ENCODE results near the gene MYL12B. TPM values are rescaled to one million over a fixed set of nuclear protein-coding genes. Genes with fewer than 3 reads are reported as not detected.

Gene MYL12B
- total RNA-seq, 2 experiments from 2014 or later: 282 to 301 TPM

DNA sequence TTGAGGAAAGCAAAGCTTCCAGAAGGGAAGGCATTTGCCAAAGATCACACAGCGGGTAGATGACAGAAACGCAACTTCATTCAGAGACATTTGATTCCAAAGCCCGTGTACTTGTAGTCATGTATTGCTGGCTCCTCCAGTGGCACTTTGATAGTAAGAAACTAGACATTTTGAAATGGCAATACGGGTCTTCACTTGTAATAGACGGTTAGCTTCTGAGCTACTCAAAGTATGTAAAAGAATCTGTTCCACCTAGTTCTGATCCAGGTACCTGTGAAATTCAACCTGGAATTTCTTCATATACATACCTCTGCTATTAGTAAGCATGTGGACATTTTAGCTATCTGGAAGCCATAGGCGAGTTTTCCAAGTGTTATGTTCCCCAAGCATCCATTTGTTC, 40.4 kb upstream of the MYL12B start:
- no peak for ATAC-seq
- Mint-ChIP-seq H3K4me1 (peaks cover 12% of the 10 kb centered on the region), H3K27me3 (no peaks in the 10 kb centered on the region), H3K27ac (no peak overlapping the region), H3K36me3 (ENCODE audit: low read depth) (no peaks in the 10 kb centered on the region), H3K9me3 (ENCODE audit: low read depth) (no peaks in the 10 kb centered on the region), H3K4me3 (no peak overlapping the region)
- no peak for DNase-seq
- intact Hi-C loops (cut with DNase I, micrococcal nuclease): no loop called here
- POLR2A ChIA-PET: no interaction called here
- CTCF ChIA-PET: interaction anchor here (1.3 kb wide), 1 partner anchor 92 kb away, joined by 4 read pairs; no protein-coding TSS in a partner anchor

DNA sequence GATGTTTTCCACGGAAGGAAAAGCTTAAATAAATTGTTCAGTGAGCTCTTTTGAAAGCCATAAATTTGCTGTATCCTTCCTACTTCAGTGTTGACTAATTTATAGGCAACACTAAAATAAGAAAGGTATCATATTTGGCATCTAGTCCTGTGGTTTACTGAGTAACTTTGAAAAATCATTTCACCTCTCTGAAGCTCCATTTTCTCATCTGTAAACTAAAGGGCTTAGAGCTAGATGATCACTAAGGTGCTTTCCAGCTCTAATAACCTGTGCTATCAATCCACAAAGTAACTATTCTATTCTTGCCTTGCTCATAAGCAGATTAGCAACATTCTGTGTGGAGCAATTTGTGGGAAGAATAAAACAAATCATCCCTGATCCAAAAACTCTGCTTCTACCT, 38.6 kb upstream of the MYL12B start:
- no peak for DNase-seq
- intact Hi-C loops (cut with DNase I, micrococcal nuclease): no loop called here
- peaks cover 12% of the 10 kb centered on the region for H3K4me1 Mint-ChIP-seq
- POLR2A ChIA-PET: interaction anchor here (0.7 kb wide), 1 partner anchor 619 kb away, joined by 3 read pairs; no protein-coding TSS in a partner anchor
- CTCF ChIA-PET: interaction anchor here (0.8 to 1.1 kb wide), 3 partner anchors 10 to 95 kb away, joined by 3 to 5 read pairs (median 3); no protein-coding TSS in a partner anchor
- ATAC-seq: peak; percentile 77
- H3K4me3 Mint-ChIP-seq: no peak overlapping the region
- no peaks in the 10 kb centered on the region for H3K27me3 Mint-ChIP-seq
- H3K27ac Mint-ChIP-seq: peak overlapping the region; percentile 13
- H3K36me3 Mint-ChIP-seq (ENCODE audit: low read depth): no peaks in the 10 kb centered on the region
- no peaks in the 10 kb centered on the region for H3K9me3 Mint-ChIP-seq (ENCODE audit: low read depth)

DNA sequence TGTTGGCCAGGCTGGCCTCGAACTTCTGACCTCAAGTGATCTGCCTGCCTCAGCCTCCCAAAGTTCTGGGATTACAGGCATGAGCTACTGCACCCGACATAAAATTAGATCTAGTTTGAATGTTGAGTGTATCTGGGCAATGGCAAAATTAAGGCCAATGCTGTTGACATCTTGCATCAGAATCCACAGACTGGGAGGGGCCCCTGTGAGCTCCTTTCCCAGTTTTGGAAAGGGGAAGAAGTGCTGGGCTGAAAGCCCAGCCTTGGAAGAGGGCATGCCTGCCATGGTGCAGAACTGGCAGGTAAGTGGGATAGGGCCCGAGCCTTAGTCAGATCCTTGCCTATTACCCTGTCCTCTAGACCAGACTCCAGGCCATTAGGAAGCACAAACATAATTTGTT, 37.7 kb upstream of the MYL12B start:
- ATAC-seq: no peak
- H3K4me1 Mint-ChIP-seq: peaks cover 12% of the 10 kb centered on the region
- ChIA-PET POLR2A (no interaction called here), CTCF (no interaction called here)
- intact Hi-C loops (cut with DNase I, micrococcal nuclease): no loop called here
- no peak overlapping the region for H3K4me3 Mint-ChIP-seq
- DNase-seq: no peak
- no peaks in the 10 kb centered on the region for H3K9me3 Mint-ChIP-seq (ENCODE audit: low read depth)
- H3K27me3 Mint-ChIP-seq: no peaks in the 10 kb centered on the region
- no peaks in the 10 kb centered on the region for H3K36me3 Mint-ChIP-seq (ENCODE audit: low read depth)
- no peak overlapping the region for H3K27ac Mint-ChIP-seq

DNA sequence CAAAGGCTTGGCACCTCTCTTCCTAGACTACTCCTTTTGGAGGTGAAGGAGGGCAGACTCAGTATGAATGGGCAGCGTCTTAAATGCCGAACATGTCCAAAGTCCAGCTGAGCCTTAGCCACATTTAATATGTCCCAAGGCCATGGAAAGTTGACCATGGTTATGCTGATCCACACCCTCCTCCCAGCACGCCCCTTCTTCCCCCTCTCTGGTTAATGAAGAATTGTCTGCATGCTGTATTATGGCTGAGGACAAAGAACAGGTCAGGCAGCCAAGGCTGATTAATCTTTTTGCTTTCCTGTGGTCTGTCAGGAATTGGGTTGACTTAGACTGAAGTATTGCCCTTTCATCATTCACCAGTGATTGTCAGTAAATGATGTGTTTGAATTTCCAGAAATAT, 36.3 kb upstream of the MYL12B start:
- intact Hi-C loops (cut with DNase I, micrococcal nuclease): no loop called here
- ChIA-PET CTCF (no interaction called here), POLR2A (no interaction called here)
- peaks cover 12% of the 10 kb centered on the region for H3K4me1 Mint-ChIP-seq
- DNase-seq (no peak), ATAC-seq (no peak)
- H3K27ac Mint-ChIP-seq: no peak overlapping the region
- no peaks in the 10 kb centered on the region for H3K36me3 Mint-ChIP-seq (ENCODE audit: low read depth)
- no peak overlapping the region for H3K4me3 Mint-ChIP-seq
- no peaks in the 10 kb centered on the region for H3K27me3 Mint-ChIP-seq
- H3K9me3 Mint-ChIP-seq (ENCODE audit: low read depth): no peaks in the 10 kb centered on the region

DNA sequence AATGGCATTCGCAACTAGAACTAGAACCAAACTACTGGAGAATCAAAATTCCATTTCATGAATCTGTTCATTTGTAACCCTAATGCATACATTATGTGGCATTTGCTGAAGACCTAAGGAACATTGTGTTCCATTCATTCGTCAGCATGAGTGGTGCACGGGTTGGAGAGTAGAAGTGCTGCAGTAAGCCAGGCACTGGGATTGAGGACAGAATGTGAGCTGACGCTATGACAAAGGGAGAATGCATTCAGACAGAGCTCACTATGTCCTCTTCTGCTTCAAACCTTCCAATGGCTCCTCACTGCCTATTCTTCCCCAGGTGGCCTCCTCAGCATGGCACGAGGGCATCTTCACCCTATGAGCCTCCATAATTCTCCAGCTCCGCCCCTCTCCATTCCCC, 35.9 kb upstream of the MYL12B start:
- ChIA-PET POLR2A (no interaction called here), CTCF (no interaction called here)
- no peaks in the 10 kb centered on the region for H3K36me3 Mint-ChIP-seq (ENCODE audit: low read depth)

DNA sequence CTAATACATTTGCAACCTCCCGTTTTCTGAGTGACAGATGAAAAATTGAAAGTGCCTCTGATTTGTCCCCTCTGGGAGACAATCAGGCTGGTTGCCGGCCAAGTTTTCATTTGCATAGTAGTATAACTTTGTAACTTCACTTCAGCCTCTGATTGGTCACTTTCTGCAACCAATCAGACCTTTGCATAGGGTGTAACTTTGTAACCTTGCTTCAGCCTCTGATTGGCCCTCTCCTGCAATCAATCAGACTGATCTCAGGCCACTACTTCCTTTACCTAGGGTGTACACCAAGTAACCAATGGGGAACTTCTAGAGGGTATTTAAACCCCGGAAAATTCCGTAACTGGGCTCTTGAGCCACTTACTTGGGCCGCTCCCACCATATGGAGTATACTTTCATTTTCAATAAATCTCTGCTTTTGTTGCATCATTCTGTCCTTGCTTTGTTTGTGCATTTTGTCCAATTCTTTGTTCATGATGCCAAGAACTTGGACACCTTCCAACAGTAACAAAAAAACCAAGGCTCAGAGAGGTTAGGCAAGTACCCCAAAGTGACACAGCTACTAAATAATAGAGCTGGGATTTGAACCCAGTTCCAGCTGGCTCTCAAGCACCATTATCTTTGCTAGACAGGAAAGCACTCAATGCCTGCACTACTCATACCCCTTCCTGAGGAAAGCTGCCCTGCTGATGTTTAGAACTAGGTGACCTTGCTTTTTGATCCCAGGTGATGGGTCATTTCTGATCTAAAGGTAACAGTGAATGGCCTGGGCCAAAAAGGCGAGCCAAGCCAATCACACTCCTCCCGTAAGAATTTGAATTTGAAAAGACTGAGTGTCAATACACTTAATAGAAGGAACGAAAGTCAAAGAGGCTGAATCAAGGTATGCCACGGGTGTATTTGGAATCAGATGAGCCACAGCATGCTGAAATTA, 31.3 kb upstream of the MYL12B start:
- no peak overlapping the region for H3K27ac Mint-ChIP-seq
- CTCF ChIA-PET: interaction anchor here (1.0 kb wide), 1 partner anchor 8 kb away, joined by 4 read pairs; no protein-coding TSS in a partner anchor
- peaks cover 2% of the 10 kb centered on the region for H3K4me1 Mint-ChIP-seq
- H3K36me3 Mint-ChIP-seq (ENCODE audit: low read depth): no peaks in the 10 kb centered on the region
- H3K9me3 Mint-ChIP-seq (ENCODE audit: low read depth): no peaks in the 10 kb centered on the region
- no peak overlapping the region for H3K4me3 Mint-ChIP-seq
- ATAC-seq: peak; percentile 33
- POLR2A ChIA-PET: no interaction called here
- intact Hi-C loops (cut with DNase I, micrococcal nuclease): no loop called here
- no peaks in the 10 kb centered on the region for H3K27me3 Mint-ChIP-seq
- DNase-seq: no peak

More for the DNA sequence above, 35.9 kb upstream of the MYL12B start:
- no peak for ATAC-seq
- DNase-seq: no peak
- Mint-ChIP-seq H3K27ac (no peak overlapping the region), H3K9me3 (ENCODE audit: low read depth) (no peaks in the 10 kb centered on the region), H3K4me1 (peaks cover 12% of the 10 kb centered on the region), H3K27me3 (no peaks in the 10 kb centered on the region), H3K4me3 (no peak overlapping the region)
- intact Hi-C loops (cut with DNase I, micrococcal nuclease): no loop called here

DNA sequence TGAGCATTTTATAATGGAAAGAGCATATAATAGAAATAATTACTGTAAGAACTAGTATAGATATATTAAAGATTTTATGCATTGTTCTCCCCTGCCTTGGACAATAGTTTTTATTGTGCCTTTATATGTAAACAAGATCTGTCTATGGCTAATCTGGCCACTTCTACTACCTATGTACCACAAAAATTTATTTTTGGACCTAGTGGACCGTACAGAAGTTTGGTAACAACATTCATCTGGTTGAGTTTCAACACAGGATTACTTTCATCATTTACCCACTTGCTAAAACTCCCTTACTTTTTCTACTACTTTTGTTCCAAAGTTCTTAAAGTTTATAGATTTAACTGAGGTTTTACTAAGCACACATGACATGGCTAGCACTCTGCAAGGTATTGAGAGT, 28.9 kb upstream of the MYL12B start:
- H3K4me3 Mint-ChIP-seq: no peak overlapping the region
- H3K27ac Mint-ChIP-seq: no peak overlapping the region
- no peak for DNase-seq
- no peak for ATAC-seq
- intact Hi-C loops (cut with DNase I, micrococcal nuclease): no loop called here
- CTCF ChIA-PET: no interaction called here
- H3K4me1 Mint-ChIP-seq: no peaks in the 10 kb centered on the region
- H3K36me3 Mint-ChIP-seq (ENCODE audit: low read depth): no peaks in the 10 kb centered on the region
- H3K27me3 Mint-ChIP-seq: no peaks in the 10 kb centered on the region
- H3K9me3 Mint-ChIP-seq (ENCODE audit: low read depth): no peaks in the 10 kb centered on the region
- POLR2A ChIA-PET: no interaction called here

DNA sequence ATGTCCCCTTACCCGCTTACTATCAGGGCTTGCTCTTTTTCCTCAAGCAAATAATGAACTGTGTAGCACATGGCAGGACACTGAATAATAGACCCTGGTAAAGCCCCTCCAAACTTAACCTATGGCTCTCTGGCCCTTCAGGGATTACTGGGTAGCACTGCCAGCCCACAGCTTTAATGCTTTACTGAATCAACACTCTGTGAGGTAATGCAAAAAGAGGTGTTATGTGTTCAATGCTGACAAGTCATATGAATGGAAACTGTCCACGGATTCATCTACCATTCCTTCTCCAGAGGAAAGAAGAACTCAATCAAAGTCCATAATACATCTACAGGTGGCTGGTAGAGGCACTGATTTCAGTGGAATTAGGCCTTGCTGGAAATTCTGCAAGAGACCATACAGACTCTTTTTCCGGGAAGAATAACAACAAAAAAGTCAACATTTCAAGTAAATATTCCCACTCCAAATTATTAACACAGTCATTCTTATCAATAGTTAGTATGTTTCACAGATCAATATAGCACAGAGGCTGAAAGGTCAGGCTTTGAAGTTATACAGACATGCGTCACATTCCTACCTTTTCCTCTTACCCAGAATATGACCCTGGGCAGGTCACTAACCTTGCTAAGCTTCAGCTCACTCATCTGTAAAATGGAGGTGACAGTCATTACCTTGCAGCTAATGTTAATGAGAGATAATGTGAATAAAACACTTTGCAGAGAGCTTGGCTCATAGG, 28.3 kb upstream of the MYL12B start:
- POLR2A ChIA-PET: no interaction called here
- ATAC-seq: no peak
- Mint-ChIP-seq H3K9me3 (ENCODE audit: low read depth) (no peaks in the 10 kb centered on the region), H3K4me3 (no peak overlapping the region), H3K36me3 (ENCODE audit: low read depth) (no peaks in the 10 kb centered on the region), H3K4me1 (no peaks in the 10 kb centered on the region), H3K27ac (no peak overlapping the region), H3K27me3 (no peaks in the 10 kb centered on the region)
- no peak for DNase-seq
- CTCF ChIA-PET: interaction anchor here (0.8 to 2.1 kb wide), 3 partner anchors 12 to 104 kb away, joined by 3 to 7 read pairs (median 4); no protein-coding TSS in a partner anchor
- intact Hi-C loops (cut with DNase I, micrococcal nuclease): no loop called here

DNA sequence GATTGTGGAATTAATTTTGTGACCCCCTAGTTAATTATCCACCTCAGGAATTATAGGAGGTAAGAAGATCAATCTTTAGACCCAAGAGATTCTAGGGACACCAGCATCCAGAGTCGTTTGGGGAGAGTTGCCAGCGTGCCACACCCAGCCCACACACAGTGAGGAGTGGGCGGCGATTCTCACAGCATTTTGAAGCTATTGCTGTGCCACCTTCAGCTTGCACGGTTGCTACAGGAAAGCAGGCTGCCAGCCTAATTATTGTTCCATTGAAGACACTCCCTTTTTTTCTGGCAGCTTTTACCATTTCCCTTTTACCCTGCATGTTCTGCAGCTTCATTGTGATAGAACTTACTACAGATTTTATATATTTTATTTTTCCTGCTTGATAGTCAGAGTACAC, 27.5 kb upstream of the MYL12B start:
- no peak overlapping the region for H3K27ac Mint-ChIP-seq
- H3K9me3 Mint-ChIP-seq (ENCODE audit: low read depth): no peaks in the 10 kb centered on the region
- CTCF ChIA-PET: interaction anchor here (0.8 to 2.1 kb wide), 5 partner anchors 12 to 301 kb away, joined by 3 to 7 read pairs (median 4); no protein-coding TSS in a partner anchor
- no peak overlapping the region for H3K4me3 Mint-ChIP-seq
- intact Hi-C loops (cut with DNase I, micrococcal nuclease): no loop called here
- H3K27me3 Mint-ChIP-seq: no peaks in the 10 kb centered on the region
- peak; percentile 34 for DNase-seq
- peak; percentile 42 for ATAC-seq
- H3K36me3 Mint-ChIP-seq (ENCODE audit: low read depth): no peaks in the 10 kb centered on the region
- POLR2A ChIA-PET: no interaction called here
- H3K4me1 Mint-ChIP-seq: no peaks in the 10 kb centered on the region

DNA sequence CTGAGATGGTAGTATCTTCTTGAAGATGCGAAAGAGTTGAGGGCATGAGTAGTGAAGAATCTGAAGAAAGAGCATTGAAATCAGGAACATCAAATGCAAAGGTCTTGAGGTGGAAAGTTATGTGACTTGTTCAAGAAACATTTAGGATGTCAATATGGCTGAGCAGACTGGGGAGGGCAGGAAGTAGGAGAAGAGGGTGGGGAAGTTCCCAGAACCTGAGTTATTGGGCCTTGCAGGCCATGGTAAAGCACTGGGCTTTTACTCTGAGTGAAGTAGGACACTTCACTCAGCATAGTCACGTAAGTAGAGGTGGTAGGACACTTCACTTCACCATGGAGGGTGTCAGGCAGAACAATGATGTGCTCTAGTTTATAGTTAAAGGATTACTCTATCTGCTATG, 26.1 kb upstream of the MYL12B start:
- ChIA-PET POLR2A (no interaction called here), CTCF (interaction anchor here (2.1 kb wide), 1 partner anchor 10 kb away, joined by 7 read pairs; no protein-coding TSS in a partner anchor)
- Mint-ChIP-seq H3K9me3 (ENCODE audit: low read depth) (peaks cover 5% of the 10 kb centered on the region), H3K4me1 (no peaks in the 10 kb centered on the region), H3K4me3 (no peak overlapping the region), H3K36me3 (ENCODE audit: low read depth) (peaks cover 2% of the 10 kb centered on the region), H3K27me3 (no peaks in the 10 kb centered on the region), H3K27ac (no peak overlapping the region)
- intact Hi-C loops (cut with DNase I, micrococcal nuclease): no loop called here
- no peak for ATAC-seq
- DNase-seq: no peak

DNA sequence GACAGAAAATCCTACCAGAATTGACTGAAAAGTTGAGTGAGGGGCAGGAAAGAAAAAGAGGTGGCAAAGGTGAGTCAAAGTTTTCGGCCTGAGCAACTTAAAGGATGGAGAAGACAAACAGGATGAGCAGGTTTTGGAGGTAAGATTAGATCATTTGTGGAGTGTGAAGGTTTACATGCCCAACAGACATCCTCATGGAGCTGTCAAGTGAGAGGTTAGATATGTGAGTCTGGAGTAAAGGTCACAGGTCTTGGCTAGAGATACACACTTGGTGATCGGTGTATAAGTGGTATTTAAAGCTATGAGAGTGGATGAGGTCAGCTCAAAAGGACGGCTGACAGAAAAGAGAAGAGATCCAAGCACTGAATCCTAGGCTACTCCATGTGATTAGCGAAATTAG, 25.5 kb upstream of the MYL12B start:
- CTCF ChIA-PET: interaction anchor here (1.0 kb wide), 1 partner anchor 9 kb away, joined by 4 read pairs; no protein-coding TSS in a partner anchor
- H3K9me3 Mint-ChIP-seq (ENCODE audit: low read depth): peaks cover 6% of the 10 kb centered on the region
- intact Hi-C loops (cut with DNase I, micrococcal nuclease): no loop called here
- no peak overlapping the region for H3K4me3 Mint-ChIP-seq
- H3K4me1 Mint-ChIP-seq: no peaks in the 10 kb centered on the region
- POLR2A ChIA-PET: no interaction called here
- H3K27me3 Mint-ChIP-seq: no peaks in the 10 kb centered on the region
- ATAC-seq: no peak
- DNase-seq: no peak
- no peak overlapping the region for H3K27ac Mint-ChIP-seq
- peaks cover 4% of the 10 kb centered on the region for H3K36me3 Mint-ChIP-seq (ENCODE audit: low read depth)

Measured in activated CD4-positive, alpha-beta T cell treated with anti-CD3 and anti-CD28 coated beads for 36 hours (primary cell).